Measurements from ENCODE around the gene FGR.

Gene FGR

DNA sequence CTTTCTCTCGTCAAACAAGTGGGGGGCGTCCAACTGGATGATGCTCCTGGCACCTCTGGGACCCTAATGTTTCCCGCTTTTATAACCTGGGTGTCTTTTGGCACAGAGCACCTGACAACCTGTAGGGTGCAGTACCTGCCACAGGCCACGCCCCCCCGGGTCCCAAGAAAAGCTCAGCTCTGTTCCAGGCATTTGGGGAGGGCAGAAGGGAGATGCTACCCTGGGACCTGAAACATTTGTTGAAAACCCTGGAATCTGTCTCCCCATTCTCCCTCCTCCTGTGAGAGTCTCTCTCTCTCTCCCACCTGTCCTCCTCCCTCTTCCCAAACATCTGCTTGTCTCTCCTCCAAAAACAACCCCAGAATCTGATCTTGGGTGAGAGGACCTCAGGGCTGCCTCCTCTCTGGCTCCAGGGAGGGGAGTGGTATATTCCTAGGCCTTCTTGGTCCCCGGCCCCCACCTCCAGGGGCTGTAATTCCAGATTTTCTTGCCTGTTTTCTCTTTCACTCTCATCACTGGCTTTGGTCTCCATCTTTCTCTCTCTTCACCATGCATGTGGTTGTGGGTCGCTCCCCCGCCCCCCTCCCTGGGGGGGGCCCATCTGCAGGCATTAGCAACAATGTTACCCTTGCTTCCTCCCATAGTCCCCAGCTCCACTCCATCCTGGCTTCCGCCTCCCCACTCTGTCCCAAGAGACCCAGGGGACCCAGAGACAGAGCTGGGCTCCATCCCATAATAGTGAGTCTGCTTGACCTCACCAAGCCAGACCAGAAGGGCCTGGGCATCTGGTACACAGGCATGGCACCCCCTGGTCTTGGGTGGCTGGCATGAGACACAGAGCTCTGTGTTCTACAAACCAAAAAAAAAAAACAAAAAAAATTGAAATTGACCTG is 35.1 kb downstream of the FGR start:
- no peak for DNase-seq

DNA sequence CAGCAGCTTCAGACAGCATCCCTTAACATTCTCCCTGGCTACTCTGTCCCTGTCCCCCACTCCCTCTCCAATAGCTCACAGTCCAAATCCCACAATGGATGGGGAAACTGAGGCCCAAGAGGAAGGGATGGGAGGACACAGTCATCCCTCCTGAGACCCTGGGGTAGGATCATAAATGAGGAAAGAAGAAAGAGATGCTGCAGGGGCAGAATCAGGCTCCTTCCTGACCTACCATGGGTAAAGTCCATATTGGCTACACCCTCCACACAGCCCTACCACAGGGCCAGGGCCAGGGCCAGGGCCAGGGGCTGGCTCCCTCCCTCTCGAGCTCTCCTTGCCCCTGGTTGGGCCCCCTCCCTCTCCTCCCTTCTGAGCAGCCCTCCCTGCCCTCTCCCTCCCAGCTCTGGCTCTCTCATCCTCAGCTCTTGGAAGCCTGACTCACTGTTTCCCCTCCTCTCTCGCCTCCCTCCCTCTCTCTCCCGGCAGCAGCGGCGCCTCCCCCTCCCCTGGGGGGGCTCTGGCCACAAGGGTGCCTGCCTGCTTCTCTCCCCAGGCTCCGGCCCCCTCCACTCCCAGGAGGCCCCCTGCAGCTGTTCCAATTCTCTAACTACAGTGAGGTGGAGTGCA is 36.0 kb downstream of the FGR start:
- no peak for DNase-seq

DNA sequence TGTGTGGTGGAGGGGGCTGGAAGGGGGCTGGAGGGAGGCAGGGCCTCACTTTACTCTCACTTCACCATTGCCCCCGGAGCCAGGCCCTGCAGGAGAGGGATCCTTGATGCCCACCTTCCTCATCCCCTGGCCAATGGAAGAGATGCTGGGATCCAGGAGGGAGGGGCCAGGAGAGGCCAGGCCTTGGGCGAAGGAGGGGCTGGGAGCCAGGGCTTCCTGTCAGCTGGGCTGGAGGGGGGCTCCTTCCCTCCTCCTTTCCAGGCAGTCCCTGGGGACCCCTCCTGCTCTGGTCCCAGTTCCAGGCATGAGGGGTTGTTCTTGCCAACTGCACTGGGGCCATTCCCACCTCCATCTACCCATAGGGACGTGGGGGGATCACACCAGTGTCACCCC is 36.7 kb downstream of the FGR start:
- DNase-seq = no peak

GRCh38 chr1:27597516-27598294 is 37.3 kb downstream of the FGR start:
- DNase-seq = no peak

DNA sequence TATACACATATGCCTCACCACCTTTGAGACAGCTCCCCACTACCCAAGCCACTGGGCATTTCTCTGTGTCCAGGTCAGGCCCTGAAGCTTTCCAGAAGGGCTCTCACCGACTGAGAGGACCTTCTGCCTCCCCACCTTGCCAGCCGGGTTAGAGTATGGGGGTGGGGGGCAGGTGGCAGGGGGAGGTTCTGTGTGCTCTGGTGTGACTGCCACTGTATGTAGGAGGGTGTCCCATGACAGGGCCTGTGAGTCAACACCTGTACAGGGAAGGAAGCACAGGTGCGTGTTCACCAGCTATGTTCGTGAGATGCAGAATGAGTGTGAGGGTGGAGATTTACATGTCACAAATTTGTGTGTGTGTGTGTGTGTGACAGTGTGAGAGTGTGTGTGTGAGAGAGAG is 38.0 kb downstream of the FGR start:
- DNase-seq = no peak

DNA sequence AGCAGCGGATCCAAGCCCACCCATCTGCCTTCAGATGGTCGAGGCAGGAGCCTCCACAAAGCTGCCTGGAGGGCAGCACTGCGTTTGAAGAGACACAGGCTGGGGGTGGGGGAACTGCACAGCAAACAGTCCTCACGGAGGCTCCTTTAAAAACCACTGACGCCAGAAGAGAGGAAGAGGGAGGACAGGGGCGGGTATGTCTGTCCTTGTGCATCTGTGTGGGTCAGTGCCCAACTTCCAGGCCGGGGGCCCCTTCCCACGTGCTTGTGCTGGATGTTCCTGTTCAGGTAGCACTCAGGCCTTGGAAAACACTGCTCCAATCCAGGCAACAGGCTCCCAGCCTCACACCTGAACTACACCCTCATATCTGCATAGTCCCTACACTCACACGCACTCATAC is 38.7 kb downstream of the FGR start:
- DNase-seq = no peak

DNA sequence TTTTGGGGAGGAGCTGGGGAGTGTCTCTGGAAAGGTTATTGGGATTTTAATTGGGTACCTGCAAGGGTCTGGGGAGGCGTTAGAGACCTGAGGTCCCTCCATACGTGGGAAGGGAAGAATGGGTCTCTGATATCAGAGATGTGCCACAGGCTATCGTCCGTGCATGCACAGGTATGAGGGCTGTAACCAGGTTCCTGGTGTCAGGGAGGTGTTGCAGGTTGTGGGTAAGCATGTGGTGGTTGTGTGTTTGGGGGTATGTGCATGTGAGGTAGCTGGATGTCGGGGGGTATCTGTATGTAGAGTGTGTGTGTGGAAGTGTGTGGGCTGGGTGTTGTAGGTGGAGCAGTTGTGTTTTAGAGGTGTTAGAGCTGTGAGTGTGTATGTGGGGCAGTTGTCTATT is 39.4 kb downstream of the FGR start:
- DNase-seq = no peak

DNA sequence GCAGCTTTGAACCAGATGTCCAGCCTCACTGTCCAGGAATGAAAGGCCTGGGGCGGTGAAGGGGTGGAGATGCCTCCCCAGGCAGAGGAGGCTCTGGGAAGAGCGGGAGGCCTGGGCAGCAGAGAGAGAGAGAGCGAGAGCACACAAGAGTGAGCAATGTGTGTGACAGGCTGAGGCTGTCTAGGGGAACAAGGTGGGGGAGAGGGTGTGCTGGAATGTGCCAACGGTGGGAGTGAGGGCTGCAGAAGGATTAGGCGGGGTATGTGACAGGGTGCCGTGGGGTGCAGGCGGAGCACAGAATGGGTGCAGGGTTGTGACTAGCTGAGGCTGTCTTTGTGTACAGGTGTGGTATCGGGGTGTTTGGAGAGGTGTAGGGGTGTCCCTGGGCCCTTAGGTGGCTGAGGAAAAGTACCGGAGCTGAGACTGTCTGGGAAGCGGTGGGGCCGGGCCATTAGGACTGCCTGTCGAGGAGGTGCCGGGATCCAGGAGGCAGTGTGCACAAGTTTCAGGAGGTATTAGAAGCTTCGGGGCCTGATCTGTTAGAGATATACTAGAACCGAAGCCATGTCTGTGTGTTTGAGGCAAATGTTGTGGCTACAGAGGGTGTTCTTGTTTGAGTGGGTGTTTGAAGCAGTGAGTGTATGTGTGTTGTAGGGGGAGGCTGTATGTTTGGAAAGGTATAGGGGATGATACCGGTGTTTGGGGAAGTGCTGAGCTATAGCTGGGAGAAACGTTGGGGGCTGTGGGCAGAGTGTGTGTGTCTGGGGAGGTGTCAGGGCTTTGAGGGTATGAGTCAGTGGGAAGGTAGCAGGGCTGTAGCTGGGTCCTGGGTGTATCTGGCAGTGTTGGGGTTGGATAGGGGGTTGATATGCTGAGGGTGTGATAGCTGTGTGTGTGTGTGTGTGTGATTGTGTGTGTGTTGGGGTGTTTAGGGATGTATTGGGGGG is 40.1 kb downstream of the FGR start:
- DNase-seq = no peak

DNA sequence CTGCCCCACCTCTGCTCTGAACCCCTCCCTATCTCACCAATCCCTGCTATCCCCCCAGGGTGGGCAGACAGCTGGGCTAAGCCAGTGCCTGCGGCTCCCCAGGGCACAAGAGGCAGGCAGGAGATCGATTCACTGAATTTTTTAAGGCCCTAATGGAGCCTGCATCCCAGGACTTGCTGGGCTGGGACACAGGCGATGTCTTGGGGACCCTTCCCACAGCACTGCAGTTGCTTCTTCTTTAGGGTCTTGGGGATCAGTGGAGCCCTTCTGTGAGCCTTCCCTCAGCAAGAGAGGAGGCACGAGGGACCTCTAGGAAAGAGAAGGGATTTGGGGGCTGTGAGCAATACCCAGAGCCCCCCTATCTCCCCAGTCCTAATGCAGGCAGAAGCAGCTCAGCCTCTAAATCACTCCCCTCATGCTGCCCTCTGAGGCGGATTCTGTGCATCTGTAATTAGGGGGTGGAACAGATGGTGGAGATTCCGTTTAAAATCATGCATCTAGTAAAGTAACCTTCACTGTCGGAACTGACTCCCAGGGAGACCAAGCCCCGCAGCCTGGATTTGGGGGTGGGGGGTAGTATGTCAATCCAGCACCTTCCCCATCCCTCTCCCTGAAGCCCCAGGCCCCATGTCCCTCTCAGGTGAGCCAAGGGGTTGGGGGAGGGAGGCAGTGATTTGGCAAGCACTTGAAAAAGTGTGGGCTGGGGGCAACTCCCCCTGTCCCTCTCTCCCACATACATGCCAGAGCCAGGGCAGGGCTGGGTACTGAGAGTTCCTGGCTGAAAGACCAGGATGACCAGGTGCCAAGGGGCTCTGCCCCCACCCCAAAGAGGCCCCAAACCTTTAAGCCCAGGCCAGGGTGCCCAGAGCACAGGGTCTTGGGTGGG is 41.1 kb downstream of the FGR start:
- DNase-seq = peak; percentile 44

GRCh38 chr1:27592931-27593677 is 41.9 kb downstream of the FGR start:
- DNase-seq = no peak

- no peak for DNase-seq
Measured at GRCh38 chr1:27592232-27592930, 42.6 kb downstream of the FGR start.

DNA sequence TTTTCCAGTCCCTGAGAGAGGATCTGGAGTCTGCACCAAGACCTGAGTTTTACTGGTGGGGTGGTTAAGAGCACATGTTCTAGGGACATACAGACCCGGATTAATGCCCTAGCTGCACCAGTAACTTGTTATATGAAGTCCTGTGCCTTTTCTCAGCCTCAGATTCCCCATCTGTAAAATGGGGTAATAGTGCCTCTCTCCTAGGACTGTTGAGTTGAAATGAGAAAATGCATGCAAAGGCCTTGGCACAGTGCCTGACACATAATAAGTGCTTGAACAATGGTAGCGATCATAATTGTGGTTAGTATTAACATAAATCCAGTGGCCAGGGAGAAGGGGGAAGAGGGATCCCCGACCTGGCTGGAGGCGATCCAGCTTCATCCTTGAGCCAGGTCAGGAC is 43.4 kb downstream of the FGR start:
- no peak for DNase-seq

- no peak for DNase-seq
Measured at GRCh38 chr1:27590917-27591508, 44.0 kb downstream of the FGR start.

DNA sequence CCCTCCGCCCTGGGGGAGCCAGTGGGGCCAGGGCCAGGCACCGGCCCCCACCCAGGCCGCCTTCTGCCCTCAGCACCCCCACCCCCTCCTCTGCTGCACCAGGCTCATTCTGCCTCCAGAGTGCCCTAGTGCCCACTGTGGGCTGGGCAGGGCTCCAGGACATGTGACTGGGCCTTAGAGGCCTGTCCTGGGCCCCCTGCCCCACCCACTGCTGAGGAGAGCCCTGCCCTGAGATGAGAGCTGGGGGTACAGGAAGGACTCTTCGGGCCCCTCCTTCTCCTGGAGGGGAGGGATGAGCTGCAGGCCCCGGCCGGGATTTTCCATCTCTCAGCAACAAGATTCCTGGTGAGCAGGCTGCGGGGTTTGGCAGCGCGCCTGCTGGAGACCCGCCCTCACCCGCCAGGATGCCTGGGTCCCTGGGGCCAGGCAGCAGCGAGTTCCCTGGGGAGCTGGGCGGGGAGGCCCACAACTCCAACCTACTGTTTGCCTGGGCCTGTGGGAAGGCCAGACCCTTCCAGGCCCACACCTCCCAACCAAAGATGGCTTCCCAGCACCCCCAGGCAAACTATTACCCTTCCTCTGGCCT is 45.1 kb downstream of the FGR start:
- DNase-seq = peak; percentile 17

DNA sequence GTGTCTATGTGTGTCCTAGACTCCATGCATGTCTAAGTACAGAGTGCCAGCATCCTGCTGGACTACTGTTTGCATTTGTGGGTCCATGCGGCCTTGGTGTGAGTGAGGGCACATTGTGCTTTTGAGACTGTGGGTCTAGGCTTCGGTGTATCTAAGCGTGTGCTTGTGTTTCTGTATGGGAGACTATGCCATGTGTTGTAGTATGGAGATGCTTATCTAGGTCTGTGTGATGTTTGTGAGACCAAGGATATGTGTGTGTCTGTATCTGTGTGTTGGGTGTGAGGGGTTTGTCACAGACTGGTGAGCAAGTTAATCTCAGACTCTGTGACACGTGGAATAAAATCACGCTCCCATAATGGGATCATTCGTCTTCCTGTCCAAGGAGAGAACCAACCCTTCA is 45.5 kb downstream of the FGR start:
- DNase-seq = no peak

- DNase-seq = no peak
Measured at GRCh38 chr1:27588256-27589232, 46.4 kb downstream of the FGR start.

DNA sequence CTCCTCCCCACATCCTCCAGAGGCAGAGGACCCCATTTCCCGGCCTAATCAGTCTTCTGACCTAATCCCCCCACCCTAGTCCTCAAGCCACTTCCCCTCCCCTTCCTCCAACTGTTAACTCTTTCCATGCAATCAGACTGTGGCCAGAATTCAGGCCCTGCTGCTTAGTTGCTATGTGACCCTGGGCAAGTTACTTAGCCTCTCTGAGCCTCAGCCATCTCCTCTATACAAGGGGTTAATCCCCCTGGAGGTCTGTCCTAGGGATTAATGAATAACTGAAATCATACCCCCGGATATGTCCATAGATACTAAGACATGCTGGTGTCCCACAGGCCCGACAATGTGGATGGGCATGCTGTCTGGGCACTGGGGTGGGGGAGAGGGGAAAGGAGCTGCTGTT is 49.3 kb downstream of the FGR start:
- no peak for DNase-seq

- no peak for DNase-seq
Measured at GRCh38 chr1:27584453-27584852, 50.5 kb downstream of the FGR start.

Measured in NCI-H1694 treated with DMSO at 0.1 percent for 48 hours (cell line).